ENCODE data around the gene RNGTT. TPM values are rescaled to one million over a fixed set of nuclear protein-coding genes. Genes with fewer than 3 reads are reported as not detected.

The RNGTT gene
- total and polyA plus RNA-seq, 2 donors, result 6.8 to 35.0 TPM

DNA sequence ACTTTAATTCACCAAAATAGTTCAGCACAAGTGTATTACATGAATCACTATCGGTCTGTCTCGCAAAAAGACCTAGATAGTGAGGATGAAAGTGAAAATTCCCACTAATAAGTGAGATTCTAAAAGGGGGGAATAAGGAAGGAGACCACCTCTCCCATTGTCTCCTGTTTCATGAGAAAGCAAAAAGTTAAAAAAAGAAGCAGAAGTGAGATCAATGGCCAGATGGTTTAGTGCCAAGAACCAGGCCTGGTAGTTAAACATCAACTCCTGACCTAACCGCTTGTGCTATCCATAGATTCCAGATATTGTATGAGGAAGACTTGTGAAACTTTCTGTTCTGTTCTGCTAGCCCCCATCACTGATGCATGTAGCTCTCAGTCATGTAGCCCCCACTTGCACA lies 293.0 kb downstream of the RNGTT start:
- H3K4me3 ChIP-seq (ENCODE audit: low read depth, low read length), result no peak overlapping the region
- no peaks in the 10 kb centered on the region for H3K36me3 ChIP-seq (ENCODE audit: insufficient read depth)
- DNase-seq (ENCODE audit: extremely low spot score), result no peak
- H3K4me1 ChIP-seq (ENCODE audit: insufficient read depth), result no peaks in the 10 kb centered on the region
- WGBS, result over 99% methylated on average over 3 of the region's 3 CpGs
- H3K27ac ChIP-seq (ENCODE audit: low read depth), result no peak overlapping the region

DNA sequence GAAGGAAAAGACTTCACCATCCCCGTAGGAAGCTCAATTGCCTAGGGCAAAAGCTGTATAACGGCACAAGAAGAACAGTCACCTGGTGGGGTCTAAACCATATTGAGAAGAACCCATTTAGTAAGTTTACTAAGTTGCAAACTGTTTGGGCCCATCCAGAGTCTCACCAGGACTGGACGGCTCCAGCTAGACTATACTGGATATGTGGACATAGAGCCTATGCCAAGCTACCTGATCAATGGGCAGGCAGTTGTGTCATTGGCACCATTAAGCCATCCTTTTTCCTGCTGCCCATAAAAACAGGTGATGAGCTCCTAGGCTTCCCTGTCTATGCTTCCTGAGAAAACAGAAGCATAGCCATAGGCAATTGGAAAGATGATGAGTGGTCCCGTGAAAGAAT lies 293.9 kb downstream of the RNGTT start:
- Histone ChIP-seq H3K36me3 (ENCODE audit: insufficient read depth) (no peaks in the 10 kb centered on the region), H3K4me3 (ENCODE audit: low read depth, low read length) (no peak overlapping the region), H3K4me1 (ENCODE audit: insufficient read depth) (no peaks in the 10 kb centered on the region), H3K27ac (ENCODE audit: low read depth) (no peak overlapping the region)
- WGBS, result 99% methylated on average over 4 of the region's 4 CpGs
- no peak for DNase-seq (ENCODE audit: extremely low spot score)

GRCh38 chr6:88666901-88667300 lies 296.5 kb downstream of the RNGTT start:
- H3K4me3 ChIP-seq (ENCODE audit: low read depth, low read length), result no peak overlapping the region
- H3K27ac ChIP-seq (ENCODE audit: low read depth), result no peak overlapping the region
- H3K4me1 ChIP-seq (ENCODE audit: insufficient read depth), result no peaks in the 10 kb centered on the region
- no peaks in the 10 kb centered on the region for H3K36me3 ChIP-seq (ENCODE audit: insufficient read depth)
- no peak for DNase-seq (ENCODE audit: extremely low spot score)
- WGBS, result 97% methylated on average over 5 of the region's 5 CpGs

DNA sequence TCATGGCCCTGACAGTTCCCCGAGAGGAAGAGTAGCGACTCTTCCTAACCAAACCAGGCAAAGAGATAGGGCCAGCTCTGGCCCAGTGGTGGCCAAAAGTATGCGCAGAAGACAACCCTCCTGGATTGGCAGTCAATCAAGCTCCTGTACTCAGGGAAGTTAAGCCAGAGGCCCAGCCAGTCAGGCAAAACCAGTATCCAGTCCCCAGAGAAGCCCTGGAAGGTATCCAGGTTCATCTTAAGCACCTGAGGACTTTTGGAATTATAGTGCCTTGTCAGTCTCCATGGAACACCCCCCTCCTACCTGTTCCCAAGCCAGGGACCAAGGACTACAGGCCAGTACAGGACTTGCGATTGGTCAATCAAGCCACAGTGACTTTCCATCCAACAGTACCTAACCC lies 298.3 kb downstream of the RNGTT start:
- no peak overlapping the region for H3K27ac ChIP-seq (ENCODE audit: low read depth)
- WGBS, result 98% methylated on average over 4 of the region's 4 CpGs
- no peaks in the 10 kb centered on the region for H3K36me3 ChIP-seq (ENCODE audit: insufficient read depth)
- DNase-seq (ENCODE audit: extremely low spot score), result no peak
- no peaks in the 10 kb centered on the region for H3K4me1 ChIP-seq (ENCODE audit: insufficient read depth)
- H3K4me3 ChIP-seq (ENCODE audit: low read depth, low read length), result no peak overlapping the region

GRCh38 chr6:88663801-88664200 lies 299.6 kb downstream of the RNGTT start:
- H3K27ac ChIP-seq (ENCODE audit: low read depth), result no peak overlapping the region
- H3K36me3 ChIP-seq (ENCODE audit: insufficient read depth), result no peaks in the 10 kb centered on the region
- 98% methylated on average over 5 of the region's 5 CpGs for WGBS
- H3K4me3 ChIP-seq (ENCODE audit: low read depth, low read length), result no peak overlapping the region
- H3K4me1 ChIP-seq (ENCODE audit: insufficient read depth), result no peaks in the 10 kb centered on the region
- no peak for DNase-seq (ENCODE audit: extremely low spot score)

- Histone ChIP-seq H3K36me3 (ENCODE audit: insufficient read depth) (no peaks in the 10 kb centered on the region), H3K4me3 (ENCODE audit: low read depth, low read length) (no peak overlapping the region), H3K27ac (ENCODE audit: low read depth) (no peak overlapping the region), H3K4me1 (ENCODE audit: insufficient read depth) (no peaks in the 10 kb centered on the region)
- WGBS, result 97% methylated on average over 12 of the region's 12 CpGs
- DNase-seq (ENCODE audit: extremely low spot score), result no peak
These were observed 300.7 kb downstream of the RNGTT start for GRCh38 chr6:88662653-88663174.

GRCh38 chr6:88662163-88662580 lies 301.2 kb downstream of the RNGTT start:
- no peak overlapping the region for H3K4me3 ChIP-seq (ENCODE audit: low read depth, low read length)
- no peak overlapping the region for H3K27ac ChIP-seq (ENCODE audit: low read depth)
- no peak for DNase-seq (ENCODE audit: extremely low spot score)
- H3K36me3 ChIP-seq (ENCODE audit: insufficient read depth), result no peaks in the 10 kb centered on the region
- H3K4me1 ChIP-seq (ENCODE audit: insufficient read depth), result no peaks in the 10 kb centered on the region
- WGBS, result 74% methylated on average over 5 of the region's 5 CpGs

DNA sequence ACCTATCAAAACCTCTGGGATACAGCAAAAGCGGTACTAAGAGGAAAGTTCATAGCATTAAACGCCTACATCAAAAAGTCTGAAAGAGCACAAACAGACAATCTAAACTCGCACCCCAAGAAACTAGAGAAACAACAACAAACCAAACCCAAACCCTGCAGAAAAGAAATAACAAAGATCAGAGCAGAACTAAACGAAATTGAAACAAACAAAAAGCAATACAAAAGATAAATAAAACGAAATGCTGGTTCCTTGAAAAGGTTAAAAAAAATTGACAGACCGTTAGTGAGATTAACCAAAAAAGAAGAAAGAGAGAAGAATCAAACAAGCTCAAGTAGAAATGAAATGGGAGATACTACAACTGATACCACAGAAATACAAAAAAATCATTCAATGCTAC lies 302.3 kb downstream of the RNGTT start:
- H3K4me1 ChIP-seq (ENCODE audit: insufficient read depth), result no peaks in the 10 kb centered on the region
- DNase-seq (ENCODE audit: extremely low spot score), result no peak
- H3K4me3 ChIP-seq (ENCODE audit: low read depth, low read length), result no peak overlapping the region
- H3K36me3 ChIP-seq (ENCODE audit: insufficient read depth), result no peaks in the 10 kb centered on the region
- 97% methylated on average over 6 of the region's 6 CpGs for WGBS
- no peak overlapping the region for H3K27ac ChIP-seq (ENCODE audit: low read depth)

GRCh38 chr6:88655586-88655985 lies 307.8 kb downstream of the RNGTT start:
- no peaks in the 10 kb centered on the region for H3K36me3 ChIP-seq (ENCODE audit: insufficient read depth)
- H3K4me1 ChIP-seq (ENCODE audit: insufficient read depth), result no peaks in the 10 kb centered on the region
- no peak overlapping the region for H3K4me3 ChIP-seq (ENCODE audit: low read depth, low read length)
- H3K27ac ChIP-seq (ENCODE audit: low read depth), result no peak overlapping the region
- no peak for DNase-seq (ENCODE audit: extremely low spot score)

- H3K4me1 ChIP-seq (ENCODE audit: insufficient read depth), result no peaks in the 10 kb centered on the region
- no peak overlapping the region for H3K27ac ChIP-seq (ENCODE audit: low read depth)
- no peak for DNase-seq (ENCODE audit: extremely low spot score)
- 54% methylated on average over 4 of the region's 4 CpGs for WGBS
- no peaks in the 10 kb centered on the region for H3K36me3 ChIP-seq (ENCODE audit: insufficient read depth)
- H3K4me3 ChIP-seq (ENCODE audit: low read depth, low read length), result no peak overlapping the region
These were observed 309.5 kb downstream of the RNGTT start for GRCh38 chr6:88653936-88654335.

GRCh38 chr6:88651400-88651799 lies 312.0 kb downstream of the RNGTT start:
- H3K36me3 ChIP-seq (ENCODE audit: insufficient read depth), result no peaks in the 10 kb centered on the region
- no peak overlapping the region for H3K27ac ChIP-seq (ENCODE audit: low read depth)
- no peaks in the 10 kb centered on the region for H3K4me1 ChIP-seq (ENCODE audit: insufficient read depth)
- no peak overlapping the region for H3K4me3 ChIP-seq (ENCODE audit: low read depth, low read length)
- DNase-seq (ENCODE audit: extremely low spot score), result no peak

- Histone ChIP-seq H3K4me3 (ENCODE audit: low read depth, low read length) (no peak overlapping the region), H3K36me3 (ENCODE audit: insufficient read depth) (no peaks in the 10 kb centered on the region), H3K27ac (ENCODE audit: low read depth) (no peak overlapping the region), H3K4me1 (ENCODE audit: insufficient read depth) (no peaks in the 10 kb centered on the region)
- 79% methylated on average over 1 of the region's 1 CpG for WGBS
- no peak for DNase-seq (ENCODE audit: extremely low spot score)
These were observed 312.4 kb downstream of the RNGTT start for GRCh38 chr6:88650979-88651378.

GRCh38 chr6:88650029-88650619 lies 313.3 kb downstream of the RNGTT start:
- DNase-seq (ENCODE audit: extremely low spot score), result no peak
- Histone ChIP-seq H3K4me1 (ENCODE audit: insufficient read depth) (no peaks in the 10 kb centered on the region), H3K27ac (ENCODE audit: low read depth) (no peak overlapping the region), H3K36me3 (ENCODE audit: insufficient read depth) (no peaks in the 10 kb centered on the region), H3K4me3 (ENCODE audit: low read depth, low read length) (no peak overlapping the region)
- 73% methylated on average over 5 of the region's 5 CpGs for WGBS

DNA sequence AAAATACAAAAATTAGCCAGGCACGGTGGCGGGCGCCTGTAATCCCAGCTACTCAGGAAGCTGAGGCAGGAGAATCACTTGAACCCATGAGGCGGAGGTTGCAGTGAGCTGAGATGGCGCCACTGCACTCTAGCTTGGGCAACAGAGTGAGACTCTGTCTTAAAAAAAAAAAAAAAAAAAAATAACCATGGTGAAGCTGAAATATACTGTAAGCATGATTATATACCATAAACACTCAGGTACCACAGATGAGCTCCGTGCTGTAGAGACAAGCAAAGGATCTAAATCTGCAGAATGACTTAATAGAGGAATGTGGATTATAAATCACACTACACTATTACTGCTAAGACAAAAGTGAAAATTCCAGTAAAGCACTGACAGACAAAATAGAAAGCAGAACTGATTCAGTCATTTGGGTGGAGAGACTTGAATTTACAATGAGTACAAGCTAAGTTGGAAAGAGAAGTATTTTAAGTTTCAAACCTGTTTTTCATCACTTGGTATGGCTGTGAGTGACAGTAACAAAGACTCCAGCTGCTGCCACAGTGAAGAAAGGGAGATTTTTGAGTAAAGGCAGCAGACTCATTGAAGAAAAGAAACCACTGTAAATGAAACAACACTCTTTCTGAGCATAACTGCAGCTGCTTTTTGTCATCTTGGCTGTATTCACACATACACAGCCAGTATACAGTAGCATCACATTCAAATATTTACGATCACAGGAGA lies 322.1 kb downstream of the RNGTT start:
- Histone ChIP-seq H3K4me3 (ENCODE audit: low read depth, low read length) (no peak overlapping the region), H3K36me3 (ENCODE audit: insufficient read depth) (no peaks in the 10 kb centered on the region), H3K4me1 (ENCODE audit: insufficient read depth) (no peaks in the 10 kb centered on the region), H3K27ac (ENCODE audit: low read depth) (no peak overlapping the region)
- DNase-seq (ENCODE audit: extremely low spot score), result no peak
- WGBS, result 73% methylated on average over 7 of the region's 7 CpGs
